PFSK-1 (cell line): ENCODE measurements around the gene LHFPL3.

Source experiments
- FOXP2 ChIP-seq: optimal IDR thresholded peaks from 2 replicates; pipeline ENCODE3; 2011; ENCODE audit warnings: borderline replicate concordance, control low read depth, inconsistent platforms; ENCODE audit not compliant: insufficient read depth; ENCODE audit errors: extremely low read length, extremely low read depth
- POLR2AphosphoS5 ChIP-seq: IDR thresholded peaks from 2 replicates; pipeline ENCODE4 v1.6.1; 2012; ENCODE audit warnings: low read depth, mild to moderate bottlenecking, control low read depth, low read length, moderate library complexity
- REST ChIP-seq, 2 experiments: IDR thresholded peaks; 2 replicates each; pipeline versions ENCODE4 v1.6.1 to v1.8.0; 2011 to 2012; ENCODE audit warnings: low read depth in 2 of 2, low read length in 2 of 2, control low read depth in 1 of 2, inconsistent platforms in 1 of 2, mild to moderate bottlenecking in 1 of 2, moderate library complexity in 1 of 2; ENCODE audit not compliant: insufficient read depth in 1 of 2
- SIN3A ChIP-seq: IDR thresholded peaks from 2 replicates; pipeline ENCODE4 v1.6.1; 2012; ENCODE audit warnings: mild to moderate bottlenecking, low read length, moderate library complexity, borderline replicate concordance; ENCODE audit not compliant: insufficient read depth
- TAF1 ChIP-seq: IDR thresholded peaks from 2 replicates; pipeline ENCODE4 v1.6.1; 2012; ENCODE audit warnings: low read length, control low read depth, borderline replicate concordance; ENCODE audit not compliant: insufficient read depth

Gene LHFPL3

GRCh38 chr7:104929921-104930320 lies 601.5 kb downstream of the LHFPL3 start:
- TF ChIP-seq TAF1 (no peak), FOXP2 (no peak), POLR2AphosphoS5 (no peak), SIN3A (no peak), REST (IDR thresholded peaks at IDR 0.05; ENCODE audit: insufficient read depth in 1 of 2, low read depth in 2 of 2, low read length in 2 of 2) (no peak)

- TF ChIP-seq POLR2AphosphoS5: no peak
- no peak for TF ChIP-seq REST (IDR thresholded peaks at IDR 0.05; ENCODE audit: insufficient read depth in 1 of 2, low read depth in 2 of 2, low read length in 2 of 2)
- no peak for TF ChIP-seq SIN3A
- no peak for TF ChIP-seq FOXP2
- no peak for TF ChIP-seq TAF1
Observed at GRCh38 chr7:104931181-104931781, 602.9 kb downstream of the LHFPL3 start.

GRCh38 chr7:104933022-104933421 lies 604.6 kb downstream of the LHFPL3 start:
- TF ChIP-seq REST (IDR thresholded peaks at IDR 0.05; ENCODE audit: insufficient read depth in 1 of 2, low read depth in 2 of 2, low read length in 2 of 2) (no peak), POLR2AphosphoS5 (no peak), SIN3A (no peak), TAF1 (no peak), FOXP2 (no peak)

- no peak for TF ChIP-seq TAF1
- no peak for TF ChIP-seq SIN3A
- no peak for TF ChIP-seq POLR2AphosphoS5
- no peak for TF ChIP-seq FOXP2
- TF ChIP-seq REST (IDR thresholded peaks at IDR 0.05; ENCODE audit: insufficient read depth in 1 of 2, low read depth in 2 of 2, low read length in 2 of 2): no peak
Observed at GRCh38 chr7:104933521-104933988, 605.2 kb downstream of the LHFPL3 start.

GRCh38 chr7:104934665-104935064 lies 606.3 kb downstream of the LHFPL3 start:
- TF ChIP-seq REST (IDR thresholded peaks at IDR 0.05; ENCODE audit: insufficient read depth in 1 of 2, low read depth in 2 of 2, low read length in 2 of 2) (no peak), SIN3A (no peak), TAF1 (no peak), FOXP2 (no peak), POLR2AphosphoS5 (no peak)
